GM13976 (cell line): ENCODE measurements around the gene PTOV1.
A peak's percentile ranks its signal among the peaks of the same experiment; 100 is the strongest.

ENCODE experiments used
- DNase-seq: peaks from one replicate; pipeline ENCODE4 v3.0.0; 2012; ENCODE audit warnings: low spot score
- in situ Hi-C: fragments of 300-500 bp; cut with MboI; formaldehyde crosslinking; loops from one replicate; pipeline ENCODE4 v1.12.0; 2022; ENCODE audit warnings: low sequenced_read_pairs, mixed read lengths, inconsistent platforms; ENCODE audit not compliant: unreplicated experiment
- TF ChIP-seq, protein P1 (sequence below): IDR thresholded peaks from 2 replicates; pipeline ENCODE4 v1.5.1; 2012; ENCODE audit warnings: borderline replicate concordance, mild to moderate bottlenecking; ENCODE audit not compliant: insufficient read depth; ENCODE audit errors: extremely low read depth, missing control alignments, control extremely low read depth

PTOV1 gene

DNA sequence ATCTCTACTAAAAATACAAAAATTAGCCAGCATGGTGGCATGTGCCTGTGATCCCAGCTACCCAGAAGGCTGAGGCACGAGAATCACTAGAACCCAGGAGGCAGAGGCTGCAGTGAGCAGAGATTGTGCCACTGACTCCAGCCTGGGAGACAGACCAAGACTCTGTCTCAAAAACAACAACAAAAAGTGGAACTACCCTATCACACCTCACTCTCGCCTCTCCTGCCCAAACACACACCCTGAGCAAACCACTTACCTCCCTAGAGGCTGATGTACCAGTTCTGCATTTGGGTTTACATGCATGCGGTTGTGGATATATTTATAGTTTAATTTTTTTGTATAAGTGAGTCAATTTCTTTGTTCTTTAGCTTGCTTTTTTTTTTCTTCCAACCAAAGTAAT is 7.7 kb upstream of the PTOV1 start:
- in situ Hi-C loops = no loop called here
- TF ChIP-seq, protein P1, sequence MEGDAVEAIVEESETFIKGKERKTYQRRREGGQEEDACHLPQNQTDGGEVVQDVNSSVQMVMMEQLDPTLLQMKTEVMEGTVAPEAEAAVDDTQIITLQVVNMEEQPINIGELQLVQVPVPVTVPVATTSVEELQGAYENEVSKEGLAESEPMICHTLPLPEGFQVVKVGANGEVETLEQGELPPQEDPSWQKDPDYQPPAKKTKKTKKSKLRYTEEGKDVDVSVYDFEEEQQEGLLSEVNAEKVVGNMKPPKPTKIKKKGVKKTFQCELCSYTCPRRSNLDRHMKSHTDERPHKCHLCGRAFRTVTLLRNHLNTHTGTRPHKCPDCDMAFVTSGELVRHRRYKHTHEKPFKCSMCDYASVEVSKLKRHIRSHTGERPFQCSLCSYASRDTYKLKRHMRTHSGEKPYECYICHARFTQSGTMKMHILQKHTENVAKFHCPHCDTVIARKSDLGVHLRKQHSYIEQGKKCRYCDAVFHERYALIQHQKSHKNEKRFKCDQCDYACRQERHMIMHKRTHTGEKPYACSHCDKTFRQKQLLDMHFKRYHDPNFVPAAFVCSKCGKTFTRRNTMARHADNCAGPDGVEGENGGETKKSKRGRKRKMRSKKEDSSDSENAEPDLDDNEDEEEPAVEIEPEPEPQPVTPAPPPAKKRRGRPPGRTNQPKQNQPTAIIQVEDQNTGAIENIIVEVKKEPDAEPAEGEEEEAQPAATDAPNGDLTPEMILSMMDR = no peak
- peak; percentile 52 for DNase-seq

DNA sequence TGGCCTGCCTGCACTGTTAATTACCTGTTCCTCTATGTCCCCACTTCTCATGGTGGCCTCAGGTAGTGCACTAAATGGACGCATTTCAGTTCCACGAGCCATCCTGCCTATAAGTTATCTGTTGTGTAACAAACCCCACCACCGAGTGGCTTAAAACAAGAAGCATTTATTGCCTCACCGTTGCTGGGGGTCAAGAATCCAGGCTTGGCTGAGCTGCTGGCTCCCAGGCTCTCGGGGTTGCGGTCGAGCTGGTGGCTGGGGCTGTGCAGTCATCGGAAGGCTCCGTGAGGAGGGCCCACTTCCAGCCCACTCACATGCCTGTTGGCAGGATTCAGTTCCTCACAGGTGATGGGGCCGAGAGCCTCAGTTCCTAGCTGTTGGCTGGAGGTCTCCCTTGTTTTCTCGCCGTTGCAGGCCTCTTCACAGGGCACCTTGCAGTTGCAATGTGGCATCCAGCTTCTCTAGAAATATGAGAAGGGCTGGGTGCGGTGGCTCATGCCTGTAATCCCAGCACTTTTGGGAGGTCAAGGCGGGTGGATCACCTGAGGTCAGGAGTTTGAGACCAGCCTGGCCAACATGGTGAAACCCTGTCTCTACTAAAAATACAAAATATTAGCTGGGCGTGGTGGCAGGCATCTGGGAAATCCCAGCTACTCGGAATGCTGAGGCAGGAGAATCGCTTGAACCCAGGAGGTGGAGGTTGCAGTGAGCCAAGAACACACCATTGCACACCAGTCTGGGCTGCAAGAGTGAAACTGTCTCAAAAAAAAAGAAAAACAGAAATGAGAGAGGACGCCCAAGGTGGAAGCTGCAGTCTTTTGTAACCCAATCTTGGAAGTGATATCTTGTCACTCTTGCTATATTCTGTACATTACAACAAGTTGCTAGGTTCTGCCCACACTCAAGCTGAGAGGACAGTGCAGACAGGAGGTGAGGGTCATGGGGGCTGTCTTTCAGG is 6.5 kb upstream of the PTOV1 start:
- DNase-seq = no peak
- TF ChIP-seq, protein P1 = no peak
- in situ Hi-C loops = no loop called here

DNA sequence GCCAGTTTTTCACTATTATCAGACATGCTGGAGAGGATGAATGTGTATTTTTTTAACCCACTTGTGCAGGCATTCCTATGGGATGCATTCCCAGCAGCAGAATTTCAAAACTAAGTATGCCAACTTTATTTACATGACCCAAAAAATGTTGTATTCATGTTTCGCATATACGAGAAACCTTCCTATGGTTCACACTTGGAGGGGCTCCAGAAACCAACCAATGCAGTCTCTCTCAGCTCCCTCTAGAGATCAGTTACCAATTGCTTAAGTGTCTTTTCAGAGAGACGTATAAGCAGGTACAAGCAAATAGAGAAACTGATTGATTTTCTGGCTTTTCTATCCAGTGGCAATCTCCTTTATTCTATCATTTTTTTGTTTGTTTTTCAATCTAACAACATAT is 5.5 kb upstream of the PTOV1 start:
- in situ Hi-C loops = no loop called here
- TF ChIP-seq, protein P1 = no peak
- no peak for DNase-seq

DNA sequence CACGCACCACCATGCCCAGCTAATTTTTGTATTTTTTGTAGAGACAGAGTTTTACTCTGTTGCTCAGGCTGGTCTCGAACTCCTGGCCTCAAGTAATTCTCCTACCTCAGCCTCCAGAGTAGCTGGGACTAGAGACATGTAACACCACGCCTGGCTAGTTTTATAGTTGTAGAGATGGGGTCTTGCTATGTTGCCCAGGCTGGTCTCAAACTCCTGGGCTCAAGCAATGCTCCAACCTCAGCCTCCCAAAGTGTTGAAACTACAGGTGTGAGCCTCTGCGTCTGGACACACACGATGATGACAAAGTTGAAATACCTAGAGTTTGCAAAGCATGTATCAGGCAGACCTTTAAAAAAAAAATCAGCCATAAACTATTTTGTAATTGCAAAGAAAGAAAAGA is 4.6 kb upstream of the PTOV1 start:
- TF ChIP-seq, protein P1 = no peak
- DNase-seq = no peak
- in situ Hi-C loops = no loop called here

DNA sequence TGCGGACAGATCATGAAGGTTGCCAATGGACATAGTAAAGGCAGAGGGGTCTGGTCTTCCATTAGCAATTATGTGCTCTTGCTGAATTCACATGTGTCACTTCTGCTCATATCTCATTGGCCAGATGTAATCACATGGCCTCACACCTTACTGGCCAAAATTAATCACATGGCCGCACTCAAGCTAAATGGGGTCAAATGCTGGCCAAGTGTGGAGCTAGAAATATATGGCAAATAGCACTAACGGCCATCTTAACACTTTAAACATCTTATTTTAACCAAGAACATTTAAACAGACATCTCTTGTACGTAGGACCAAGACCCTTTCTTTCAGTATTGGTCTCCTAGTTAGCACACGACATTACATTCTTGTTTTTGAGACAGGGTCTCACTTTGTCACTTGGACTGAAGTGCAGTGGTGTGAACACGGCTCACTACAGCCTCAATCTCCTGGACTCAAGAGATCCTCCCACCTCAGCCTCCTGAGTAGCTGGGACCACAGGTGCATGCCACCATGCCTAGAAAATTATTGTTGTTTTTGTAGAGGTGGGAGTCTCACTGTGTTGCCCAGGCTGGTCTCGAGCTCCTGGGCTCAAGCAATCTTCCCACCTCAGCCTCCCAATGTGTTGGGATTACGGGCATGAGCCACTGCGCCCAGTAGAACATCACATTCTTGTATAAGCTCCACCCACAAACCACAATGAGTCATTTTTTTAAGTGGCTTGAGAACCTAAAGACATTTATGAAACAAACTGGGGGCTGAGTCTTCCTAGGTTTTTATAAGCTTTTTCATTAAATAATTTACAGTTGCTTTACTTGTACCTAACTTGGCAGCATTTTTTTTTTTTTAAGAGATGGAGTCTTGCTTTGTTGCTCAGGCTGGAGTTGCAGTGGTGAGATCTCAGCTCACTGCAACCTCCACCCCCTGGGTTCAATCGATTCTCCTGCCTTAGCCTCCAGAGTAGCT is 2.9 kb upstream of the PTOV1 start:
- DNase-seq = no peak
- in situ Hi-C loops = no loop called here
- TF ChIP-seq, protein P1 = no peak

DNA sequence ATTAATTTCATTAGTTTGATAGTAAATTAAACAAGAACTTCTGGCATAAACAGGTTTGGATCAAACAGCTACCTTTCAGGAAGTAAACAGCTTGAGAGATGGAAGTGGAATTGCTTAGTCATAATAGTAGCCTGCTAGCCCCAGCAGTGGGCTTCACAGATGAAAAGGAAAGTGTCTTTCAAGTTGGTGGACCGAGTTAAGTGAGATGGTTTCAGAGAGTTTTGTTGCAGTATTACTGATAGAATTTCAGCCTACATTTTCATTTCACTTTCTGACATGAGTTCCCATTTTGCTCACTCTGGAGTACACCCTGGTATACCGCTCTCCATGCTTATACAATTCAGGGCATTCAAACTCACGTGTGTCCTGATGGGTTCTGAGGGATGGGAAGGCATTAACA is 2.0 kb upstream of the PTOV1 start:
- TF ChIP-seq, protein P1 = no peak
- in situ Hi-C loops = no loop called here
- no peak for DNase-seq
